ENCODE data around the gene INAFM2. TPM values are rescaled to one million over a fixed set of nuclear protein-coding genes. Genes with fewer than 3 reads are reported as not detected.

INAFM2 gene
- total and polyA plus RNA-seq, 12 donors = 19.8 to 63.9 (median 40.9) TPM

DNA sequence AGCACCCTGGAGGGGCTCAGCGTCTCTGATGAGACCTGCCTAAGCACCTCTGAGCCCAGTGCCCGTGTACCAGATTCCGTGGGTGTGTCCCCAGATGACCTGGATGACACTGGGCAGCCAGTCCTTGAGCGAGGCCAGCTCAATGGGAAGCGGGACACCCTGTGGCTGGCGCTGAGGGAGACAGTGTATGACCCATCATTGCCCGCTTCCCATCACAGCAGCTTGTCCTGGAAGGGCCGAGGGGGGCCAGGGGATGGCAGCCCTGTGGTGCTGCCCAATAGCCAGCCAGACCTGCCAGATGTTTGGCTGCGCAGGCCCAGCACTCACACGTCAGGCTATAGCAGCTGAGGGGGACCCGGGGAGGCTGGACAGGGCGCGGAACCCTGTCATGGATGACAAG is 46.5 kb downstream of the INAFM2 start:
- Histone ChIP-seq H3K9me3 (no peaks in the 10 kb centered on the region), H3K4me3 (no peak overlapping the region), H3K4me1 (peaks cover 3 to 38% (median 29%) of the 10 kb centered on the region in 9 donors), H3K36me3 (no peaks in the 10 kb centered on the region), H3K27me3 (no peaks in the 10 kb centered on the region), H3K27ac (no peak overlapping the region)
- TF ChIP-seq, protein P1, sequence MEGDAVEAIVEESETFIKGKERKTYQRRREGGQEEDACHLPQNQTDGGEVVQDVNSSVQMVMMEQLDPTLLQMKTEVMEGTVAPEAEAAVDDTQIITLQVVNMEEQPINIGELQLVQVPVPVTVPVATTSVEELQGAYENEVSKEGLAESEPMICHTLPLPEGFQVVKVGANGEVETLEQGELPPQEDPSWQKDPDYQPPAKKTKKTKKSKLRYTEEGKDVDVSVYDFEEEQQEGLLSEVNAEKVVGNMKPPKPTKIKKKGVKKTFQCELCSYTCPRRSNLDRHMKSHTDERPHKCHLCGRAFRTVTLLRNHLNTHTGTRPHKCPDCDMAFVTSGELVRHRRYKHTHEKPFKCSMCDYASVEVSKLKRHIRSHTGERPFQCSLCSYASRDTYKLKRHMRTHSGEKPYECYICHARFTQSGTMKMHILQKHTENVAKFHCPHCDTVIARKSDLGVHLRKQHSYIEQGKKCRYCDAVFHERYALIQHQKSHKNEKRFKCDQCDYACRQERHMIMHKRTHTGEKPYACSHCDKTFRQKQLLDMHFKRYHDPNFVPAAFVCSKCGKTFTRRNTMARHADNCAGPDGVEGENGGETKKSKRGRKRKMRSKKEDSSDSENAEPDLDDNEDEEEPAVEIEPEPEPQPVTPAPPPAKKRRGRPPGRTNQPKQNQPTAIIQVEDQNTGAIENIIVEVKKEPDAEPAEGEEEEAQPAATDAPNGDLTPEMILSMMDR (IDR thresholded peaks at IDR 0.05) = no peak
- ATAC-seq (no peak), DNase-seq (no peak)
- 84 to 87% methylated on average over 13 of the region's 13 CpGs for whole genome bisulfite sequencing, 2 donors
- intact Hi-C loops (cut with DNase I) = loop anchor here in 7 of 10 donors (5.0 to 10.0 kb wide), 6 partner anchors 37 to 142 kb away; partner anchors contain the start of genes INAFM2 (in 2 of the 7) and IVD (in 2 of the 7)

DNA sequence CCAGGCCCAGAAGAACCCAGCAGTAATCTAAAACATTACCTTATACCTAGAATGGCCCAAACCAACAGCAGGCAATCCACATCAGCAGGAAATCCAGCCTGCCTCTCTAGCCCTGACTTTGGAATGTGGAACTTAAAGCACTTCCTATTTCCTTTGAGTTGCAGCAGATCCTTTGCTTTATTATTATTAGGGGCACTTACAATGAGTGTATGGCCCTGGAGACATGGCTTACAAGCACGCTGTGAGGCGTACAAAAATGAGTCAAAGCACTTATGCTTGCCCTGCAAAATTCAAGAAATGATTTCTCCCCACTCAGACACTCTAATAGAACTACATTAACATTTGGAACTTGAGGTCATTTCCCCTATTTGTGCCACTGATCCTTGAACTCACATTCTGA is 49.5 kb downstream of the INAFM2 start:
- H3K36me3 ChIP-seq = no peaks in the 10 kb centered on the region
- intact Hi-C loops (cut with DNase I) = loop anchor here in 2 of 10 donors (5.0 to 10.0 kb wide), 2 partner anchors 34 to 48 kb away; partner anchors contain the start of genes INAFM2 (in 1 of the 2) and IVD (in 1 of the 2)
- DNase-seq = no peak
- TF ChIP-seq, protein P1 (IDR thresholded peaks at IDR 0.05) = no peak
- H3K27ac ChIP-seq = no peak overlapping the region
- ATAC-seq = no peak
- WGBS, 2 donors = 44 to 56% methylated on average over 2 of the region's 2 CpGs
- H3K4me1 ChIP-seq = peaks cover 0 to 18% (median 5%) of the 10 kb centered on the region in 9 donors
- H3K27me3 ChIP-seq = no peaks in the 10 kb centered on the region
- H3K9me3 ChIP-seq = no peaks in the 10 kb centered on the region
- H3K4me3 ChIP-seq = no peak overlapping the region

Other genes starting within 250 kb of the INAFM2 start
- 10 to 100 TPM in 1 of 10 donors, 1 to 10 TPM in 8, under 1 TPM in 1; 0.92 to 10.2 (median 3.0) TPM for gene BMF, start 214.8 kb upstream of the INAFM2 start, total RNA-seq
- gene BMF, start 214.8 kb upstream of the INAFM2 start, polyA plus RNA-seq = 1 to 10 TPM; 2.1 to 4.6 TPM
- 1 to 10 TPM in 6 of 10 donors, under 1 TPM in 4; 0.42 to 5.1 (median 1.3) TPM for gene BUB1B, start 162.6 kb upstream of the INAFM2 start, total RNA-seq
- under 1 TPM; 0.17 to 0.80 TPM for gene BUB1B, start 162.6 kb upstream of the INAFM2 start, polyA plus RNA-seq
- 10 to 100 TPM in 1 of 10 donors, 1 to 10 TPM in 9; 5.9 to 14.1 (median 7.6) TPM for gene PAK6, start 84.6 kb upstream of the INAFM2 start, total RNA-seq
- 1 to 10 TPM in 1 of 2 donors, under 1 TPM in 1; 0.48 to 3.0 TPM for gene PAK6, start 84.6 kb upstream of the INAFM2 start, polyA plus RNA-seq
- 1 to 10 TPM in 1 of 10 donors, under 1 TPM in 3, not detected in 6; 0.26 to 1.9 (median 0.44) TPM for gene ANKRD63, start 40.6 kb upstream of the INAFM2 start, total RNA-seq
- not detected for gene ANKRD63, start 40.6 kb upstream of the INAFM2 start, polyA plus RNA-seq
- gene PLCB2, start 15.8 kb upstream of the INAFM2 start, total RNA-seq = 10 to 100 TPM in 2 of 10 donors, 1 to 10 TPM in 8; 1.2 to 24.4 (median 4.9) TPM
- gene PLCB2, start 15.8 kb upstream of the INAFM2 start, polyA plus RNA-seq = 10 to 100 TPM in 1 of 2 donors, 1 to 10 TPM in 1; 4.2 to 14.6 TPM
- 100 to 1,000 TPM; 113 to 190 (median 151) TPM for gene CCDC9B, start 17.2 kb downstream of the INAFM2 start, total RNA-seq
- 10 to 100 TPM; 13.0 to 97.4 TPM for gene CCDC9B, start 17.2 kb downstream of the INAFM2 start, polyA plus RNA-seq
- not detected for gene PHGR1, start 27.3 kb downstream of the INAFM2 start, total RNA-seq
- not detected for gene PHGR1, start 27.3 kb downstream of the INAFM2 start, polyA plus RNA-seq
- gene DISP2, start 34.5 kb downstream of the INAFM2 start, total RNA-seq = 1 to 10 TPM in 2 of 10 donors, under 1 TPM in 8; 0.08 to 1.3 (median 0.71) TPM
- gene DISP2, start 34.5 kb downstream of the INAFM2 start, polyA plus RNA-seq = 1 to 10 TPM in 1 of 2 donors, under 1 TPM in 1; 0.16 to 2.7 TPM
- 10 to 100 TPM in 3 of 10 donors, 1 to 10 TPM in 7; 5.3 to 16.0 (median 8.3) TPM for gene KNSTRN, start 59.0 kb downstream of the INAFM2 start, total RNA-seq
- 10 to 100 TPM in 1 of 2 donors, 1 to 10 TPM in 1; 8.2 to 13.1 TPM for gene KNSTRN, start 59.0 kb downstream of the INAFM2 start, polyA plus RNA-seq
- 100 to 1,000 TPM in 7 of 10 donors, 10 to 100 TPM in 3; 71.1 to 143 (median 109) TPM for gene IVD, start 82.1 kb downstream of the INAFM2 start, total RNA-seq
- gene IVD, start 82.1 kb downstream of the INAFM2 start, polyA plus RNA-seq = 10 to 100 TPM; 42.2 to 44.4 TPM
- gene BAHD1, start 117.3 kb downstream of the INAFM2 start, total RNA-seq = 10 to 100 TPM; 12.1 to 17.8 (median 16.0) TPM
- gene BAHD1, start 117.3 kb downstream of the INAFM2 start, polyA plus RNA-seq = 1 to 10 TPM; 8.9 to 9.7 TPM
- gene CHST14, start 147.3 kb downstream of the INAFM2 start, total RNA-seq = 10 to 100 TPM in 2 of 10 donors, 1 to 10 TPM in 8; 5.7 to 11.5 (median 9.0) TPM
- 1 to 10 TPM; 5.3 to 8.8 TPM for gene CHST14, start 147.3 kb downstream of the INAFM2 start, polyA plus RNA-seq
- gene CCDC32, start 241.3 kb downstream of the INAFM2 start, total RNA-seq = 10 to 100 TPM; 16.0 to 30.1 (median 21.6) TPM
- 10 to 100 TPM; 25.0 to 37.5 TPM for gene CCDC32, start 241.3 kb downstream of the INAFM2 start, polyA plus RNA-seq
- gene RPUSD2, start 245.6 kb downstream of the INAFM2 start, total RNA-seq = 10 to 100 TPM in 6 of 10 donors, 1 to 10 TPM in 4; 7.4 to 14.8 (median 10.7) TPM
- gene RPUSD2, start 245.6 kb downstream of the INAFM2 start, polyA plus RNA-seq = 10 to 100 TPM in 1 of 2 donors, 1 to 10 TPM in 1; 9.6 to 11.0 TPM

Data from heart right ventricle (tissue), 16 donors.